GM18505 (cell line): Measurements from ENCODE around the gene NR2F2.

Source experiments
- ATAC-seq: cut with Tn5 transposase; IDR thresholded peaks from one replicate; pipeline ENCODE4 v1.9.1; 2021; ENCODE audit not compliant: unreplicated experiment
- POLR2A ChIP-seq: IDR thresholded peaks from 4 replicates; pipeline ENCODE4 v1.6.1; 2011; ENCODE audit warnings: borderline replicate concordance; ENCODE audit not compliant: insufficient read depth, insufficient read length; ENCODE audit errors: extremely low read depth

The NR2F2 gene

GRCh38 chr15:96344706-96345559, 14.4 kb downstream of the NR2F2 start:
- no peak for TF ChIP-seq POLR2A
- ATAC-seq, result no peak

GRCh38 chr15:96345560-96346399, 15.3 kb downstream of the NR2F2 start:
- peak; percentile 51 for ATAC-seq
- TF ChIP-seq POLR2A, result no peak

GRCh38 chr15:96346409-96346970, 16.0 kb downstream of the NR2F2 start:
- no peak for TF ChIP-seq POLR2A
- ATAC-seq, result no peak

GRCh38 chr15:96347181-96348111, 16.9 kb downstream of the NR2F2 start:
- no peak for ATAC-seq
- TF ChIP-seq POLR2A, result no peak

GRCh38 chr15:96348112-96349027, 17.9 kb downstream of the NR2F2 start:
- ATAC-seq, result no peak
- no peak for TF ChIP-seq POLR2A

- no peak for TF ChIP-seq POLR2A
- no peak for ATAC-seq
These were observed 18.7 kb downstream of the NR2F2 start for GRCh38 chr15:96349034-96349856.

- TF ChIP-seq POLR2A, result no peak
- no peak for ATAC-seq
These were observed 19.6 kb downstream of the NR2F2 start for GRCh38 chr15:96349857-96350720.

- ATAC-seq, result no peak
- no peak for TF ChIP-seq POLR2A
These were observed 20.6 kb downstream of the NR2F2 start for GRCh38 chr15:96350934-96351724.

GRCh38 chr15:96351761-96352603, 21.5 kb downstream of the NR2F2 start:
- peak; percentile 30 for ATAC-seq
- TF ChIP-seq POLR2A, result no peak
